AML-193 (cell line): ENCODE data around the gene MGLL.
"Not testable (repeated sequence)": the region's sequence is repeated elsewhere in the genome, so short reads cannot be mapped to it uniquely, and the experiment has no call there.

ENCODE experiments used
- DNase-seq, 2 experiments: peaks; one replicate each; lab custom pipeline; 2025; lab: John Stamatoyannopoulos, UW

The MGLL gene

DNA sequence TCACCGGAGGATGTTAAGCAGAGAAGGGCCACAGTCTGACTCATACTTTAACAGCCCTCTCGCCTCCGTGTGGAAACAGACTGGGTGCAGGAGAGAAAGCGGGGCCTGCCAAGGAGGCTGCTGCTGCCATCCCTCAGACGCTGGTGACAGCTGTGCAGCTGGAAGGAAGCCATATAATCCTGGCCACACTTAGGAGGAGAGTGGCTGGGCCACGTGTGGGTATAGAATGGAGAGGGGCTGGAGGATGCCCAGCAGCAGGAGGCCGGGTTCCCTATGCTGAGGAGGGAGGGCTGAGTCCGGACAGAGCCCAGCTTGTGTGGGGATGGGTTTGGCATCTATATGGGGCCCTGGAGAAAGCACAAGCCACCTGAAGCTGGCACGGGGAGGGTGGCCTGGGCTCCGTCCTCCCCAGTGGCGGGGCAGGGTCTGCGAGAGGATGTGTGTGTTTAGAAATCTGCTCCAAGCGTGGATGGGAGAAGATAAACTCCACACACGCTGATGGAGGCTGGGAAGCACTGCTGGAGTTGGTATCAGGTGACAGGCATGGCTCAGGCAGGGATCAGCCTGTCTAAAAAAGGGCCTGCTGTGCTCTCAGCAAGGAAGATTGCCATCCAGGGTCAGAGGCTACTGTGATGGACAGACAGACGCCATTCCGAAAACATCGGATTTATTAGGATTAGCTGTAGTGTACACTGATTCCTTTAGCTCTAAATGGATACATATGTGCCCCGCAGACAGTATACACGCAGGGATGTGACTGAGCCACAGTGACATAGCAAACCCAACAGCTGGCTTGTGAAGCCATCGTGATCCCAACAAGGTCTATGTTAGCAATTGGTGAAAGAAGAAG lies 133.7 kb downstream of the MGLL start:
- DNase-seq, result no peak

DNA sequence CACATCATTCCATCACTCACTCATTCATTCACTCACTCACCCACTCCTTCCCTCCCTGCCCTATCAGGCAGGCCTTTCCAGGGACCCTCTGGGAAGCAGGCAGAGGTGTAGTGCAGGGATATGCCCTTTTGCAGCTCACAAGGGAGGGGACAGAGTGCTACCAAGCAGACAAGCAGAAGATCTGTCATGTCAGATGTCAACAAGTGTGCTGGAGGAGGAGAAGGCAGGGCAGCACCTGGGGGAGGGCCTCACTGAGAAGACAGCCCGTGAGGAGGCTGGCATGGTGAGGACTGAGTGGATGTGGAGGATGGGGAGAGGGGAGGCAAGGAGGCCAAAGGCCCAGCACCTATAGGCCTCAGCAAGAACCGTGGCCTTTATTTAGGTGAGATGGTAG lies 134.3 kb downstream of the MGLL start:
- DNase-seq, result no peak

DNA sequence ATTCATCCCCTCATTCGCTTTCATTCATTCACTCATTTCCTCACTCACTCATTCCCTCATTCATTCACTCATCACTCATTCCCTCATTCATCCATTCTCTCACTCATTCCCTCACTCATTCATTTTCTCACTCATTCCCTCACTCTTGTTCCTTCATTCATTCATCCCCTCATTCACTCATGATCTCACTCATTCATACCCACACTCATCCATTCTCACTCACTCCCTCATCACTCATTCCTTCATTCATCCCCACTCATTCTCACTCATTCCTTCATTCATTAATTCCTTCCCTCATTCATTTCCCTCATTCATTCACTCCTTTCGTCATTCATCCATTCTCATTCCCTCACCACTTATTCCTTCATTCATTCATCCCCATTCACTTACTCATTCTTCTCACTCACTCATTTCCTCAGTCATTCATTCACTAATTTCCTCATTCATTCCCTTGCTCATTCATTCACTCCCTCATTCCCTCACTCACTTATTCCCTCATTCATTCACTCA lies 135.0 kb downstream of the MGLL start:
- no peak for DNase-seq

DNA sequence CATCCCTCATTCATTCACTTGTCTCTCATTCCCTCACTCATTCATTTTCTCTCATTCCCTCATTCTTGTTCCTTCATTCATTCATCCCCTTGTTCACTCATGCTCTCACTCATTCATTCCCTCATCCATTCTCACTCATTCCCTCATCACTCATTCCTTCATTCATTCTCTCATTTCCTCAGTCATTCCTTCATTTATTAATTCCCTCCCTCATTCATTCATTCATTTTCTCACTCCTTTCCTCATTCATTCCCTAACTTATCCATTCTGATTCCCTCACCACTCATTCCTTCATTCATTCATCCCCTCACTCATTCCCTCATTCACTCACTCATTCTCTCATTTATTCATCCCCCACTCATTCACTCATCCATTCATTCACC lies 135.8 kb downstream of the MGLL start:
- no peak for DNase-seq

DNA sequence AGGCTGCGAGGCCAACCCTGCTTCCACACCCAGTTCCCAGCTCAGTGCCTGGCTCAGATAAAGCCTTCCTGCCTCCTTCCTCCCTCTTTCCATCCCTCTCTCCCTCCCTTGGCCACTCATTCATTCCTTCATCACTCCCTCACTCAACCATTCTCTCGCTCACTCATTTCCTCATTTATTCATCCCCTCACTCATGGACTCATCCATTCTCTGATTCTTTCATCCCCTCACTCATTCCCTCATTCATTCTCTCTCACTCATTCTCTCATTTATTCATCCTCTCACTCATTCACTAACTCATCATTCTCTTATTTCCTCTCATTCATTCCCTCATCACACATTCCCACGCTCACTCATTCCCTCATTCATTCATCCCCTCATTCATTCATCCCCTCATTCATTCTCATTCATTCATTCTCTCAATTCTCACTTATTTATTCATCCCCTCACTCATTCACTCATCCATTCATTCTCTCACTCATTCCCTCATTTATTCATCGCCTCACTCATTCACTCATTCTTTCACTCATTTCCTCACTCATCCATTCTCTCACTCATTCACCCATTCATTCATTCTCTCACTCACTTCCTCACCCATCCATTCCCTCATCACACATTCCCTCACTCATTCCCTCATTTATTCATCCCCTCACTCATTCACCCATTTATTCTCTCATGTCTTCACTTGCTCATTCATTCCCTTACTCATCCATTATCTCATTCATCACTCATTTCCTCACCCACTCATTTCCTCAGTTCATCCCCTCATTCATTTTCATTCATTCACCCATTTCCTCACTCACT lies 136.4 kb downstream of the MGLL start:
- no peak for DNase-seq

DNA sequence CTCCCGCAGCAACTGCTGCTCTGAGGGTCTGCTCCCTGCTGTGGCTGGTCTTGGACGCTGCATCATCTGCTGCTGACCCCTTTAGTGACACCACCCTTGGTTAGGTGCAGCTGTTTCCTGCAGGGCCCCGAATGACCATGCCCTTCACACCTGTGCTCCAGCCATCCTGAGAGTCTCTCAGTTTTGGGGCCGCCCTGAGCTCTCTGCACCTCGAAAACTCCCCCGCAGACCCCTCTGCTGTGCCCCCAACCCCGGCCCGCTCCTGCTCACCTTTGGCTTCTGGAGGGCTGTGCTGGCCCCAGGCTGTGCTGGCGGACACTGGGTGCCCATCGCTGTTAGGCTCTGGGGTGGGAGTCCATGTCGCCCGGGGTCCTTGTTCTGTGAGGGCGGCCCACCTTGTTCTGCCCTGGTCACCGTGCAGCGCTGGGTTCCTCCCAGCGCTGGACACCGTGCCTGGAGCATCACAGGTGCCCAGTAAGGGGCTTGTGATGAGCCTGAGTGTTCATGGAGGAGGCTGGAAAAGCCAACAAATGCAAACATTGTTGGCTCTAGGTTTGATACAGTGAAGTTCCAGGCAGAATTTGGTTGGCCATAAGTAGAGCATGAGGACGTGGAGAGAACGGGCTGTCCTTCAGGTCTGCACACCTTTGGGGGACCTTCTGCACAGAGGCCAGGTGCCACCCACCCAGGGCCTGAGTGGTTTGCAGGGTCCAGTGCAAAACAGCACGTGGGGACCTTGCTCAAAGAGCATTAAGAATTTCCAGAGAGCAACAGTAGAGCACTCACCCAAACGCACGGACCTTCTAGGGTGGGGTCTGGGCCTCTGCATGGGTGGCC lies 137.2 kb downstream of the MGLL start:
- no peak for DNase-seq

DNA sequence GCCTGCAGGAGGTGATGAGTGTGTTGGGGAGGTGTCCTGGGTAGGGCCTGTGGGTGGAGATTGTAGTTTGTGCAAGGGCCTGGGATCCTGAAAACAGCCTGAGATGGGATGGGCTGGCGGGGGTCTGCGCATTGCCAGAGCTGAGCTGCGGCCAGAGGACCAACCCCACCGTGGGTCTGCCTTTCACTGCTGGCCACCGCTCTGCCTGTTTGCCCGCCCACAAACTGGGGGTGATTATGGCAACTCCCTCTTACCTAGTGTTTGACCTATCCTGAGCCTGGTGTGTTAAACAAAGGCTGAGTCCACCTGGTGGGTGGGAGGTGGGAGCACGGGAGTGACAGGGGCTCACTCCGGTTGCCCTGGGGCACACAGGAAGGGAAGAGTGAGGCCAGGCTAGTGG lies 139.8 kb downstream of the MGLL start:
- no peak for DNase-seq

DNA sequence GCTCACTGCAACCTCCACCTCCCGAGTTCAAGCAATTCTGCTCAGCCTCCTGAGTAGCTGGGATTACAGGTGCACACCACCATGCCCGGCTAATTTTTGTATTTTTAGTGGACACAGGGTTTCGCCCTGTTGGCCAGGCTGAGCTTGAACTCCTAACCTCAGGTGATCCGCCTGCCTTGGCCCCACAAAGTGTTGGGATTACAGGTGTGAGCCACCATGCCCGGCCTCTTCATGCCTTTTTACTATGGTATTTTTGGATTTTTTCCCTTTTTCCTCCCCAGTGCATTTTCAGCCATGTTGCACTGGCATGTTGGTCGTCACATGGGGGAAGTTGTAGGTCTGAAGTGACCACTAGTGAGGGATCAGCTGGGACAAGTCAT lies 140.2 kb downstream of the MGLL start:
- DNase-seq, result not testable (repeated sequence)

DNA sequence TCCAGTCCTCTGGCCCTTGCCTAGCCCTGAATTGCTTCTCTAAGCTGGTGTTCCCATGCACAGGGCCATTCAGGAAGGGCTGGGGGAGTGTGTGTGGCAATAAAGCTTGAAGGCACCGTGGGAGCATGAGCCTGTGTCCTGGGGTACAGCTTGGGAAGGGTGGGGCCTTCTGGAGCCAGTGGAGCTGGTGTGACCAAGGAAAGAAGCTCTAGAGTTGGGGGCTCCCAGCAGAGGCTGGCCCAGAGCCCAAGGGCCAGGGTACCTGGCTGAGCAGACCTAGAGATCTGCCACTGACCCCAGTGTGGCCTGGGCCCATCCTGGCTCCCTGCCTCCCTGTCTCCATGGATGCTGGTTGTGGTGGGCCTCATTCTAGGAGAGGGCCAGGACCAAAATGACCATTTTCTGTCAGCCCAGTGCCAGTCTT lies 141.5 kb downstream of the MGLL start:
- DNase-seq, result no peak

DNA sequence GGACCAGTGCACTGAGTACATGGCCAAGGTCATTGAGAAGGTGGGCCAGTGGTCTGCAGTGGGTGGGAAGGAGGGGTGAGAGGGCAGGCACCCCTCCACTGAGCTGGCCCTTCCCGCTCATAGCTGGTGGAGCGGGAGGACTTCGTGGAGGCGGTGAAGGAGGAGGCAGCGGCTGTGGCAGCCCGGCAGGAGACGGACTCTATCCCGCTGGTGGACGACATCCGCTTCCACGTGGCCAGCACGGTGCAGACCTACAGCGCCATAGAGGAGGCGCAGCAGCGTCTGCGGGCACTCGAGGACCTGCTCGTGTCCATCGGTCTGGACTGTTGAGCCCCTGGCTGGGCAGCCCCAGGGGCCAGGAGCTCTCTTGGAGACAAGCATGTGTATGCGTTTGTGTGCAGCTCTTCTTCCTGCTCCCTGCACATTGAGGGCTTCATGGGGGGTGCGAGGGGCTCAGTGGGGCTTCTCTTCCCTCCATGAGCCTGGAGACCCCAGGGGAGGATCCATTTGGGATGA lies 142.1 kb downstream of the MGLL start:
- DNase-seq, result no peak

DNA sequence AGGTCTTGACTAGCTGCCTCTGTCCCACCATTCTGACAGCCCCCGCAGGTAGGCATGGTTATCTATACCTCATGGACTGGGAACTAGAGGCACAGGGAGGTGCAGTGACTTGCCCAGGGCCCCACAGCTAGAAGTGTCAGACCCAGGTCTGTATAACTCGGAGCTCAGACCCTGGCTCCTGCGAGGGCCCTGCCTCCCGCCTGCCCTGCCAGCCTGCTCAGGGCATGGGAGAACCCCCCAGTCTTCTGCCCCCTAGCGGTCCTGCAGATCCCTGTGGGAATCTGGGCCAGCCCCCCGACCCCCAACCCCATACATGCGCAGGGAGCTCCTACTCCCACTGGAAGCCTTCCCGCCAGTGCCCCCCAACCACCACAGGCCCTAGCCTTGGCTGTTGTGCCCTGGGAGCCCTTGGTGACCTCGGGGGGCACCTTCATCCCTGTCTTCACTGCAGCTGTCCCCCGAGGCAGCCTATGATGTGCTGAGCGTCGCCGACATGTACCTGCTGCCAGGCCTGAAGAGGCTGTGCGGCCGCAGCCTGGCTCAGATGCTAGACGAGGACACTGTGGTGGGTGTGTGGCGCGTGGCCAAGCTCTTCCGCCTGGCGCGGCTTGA lies 142.7 kb downstream of the MGLL start:
- DNase-seq, result no peak

DNA sequence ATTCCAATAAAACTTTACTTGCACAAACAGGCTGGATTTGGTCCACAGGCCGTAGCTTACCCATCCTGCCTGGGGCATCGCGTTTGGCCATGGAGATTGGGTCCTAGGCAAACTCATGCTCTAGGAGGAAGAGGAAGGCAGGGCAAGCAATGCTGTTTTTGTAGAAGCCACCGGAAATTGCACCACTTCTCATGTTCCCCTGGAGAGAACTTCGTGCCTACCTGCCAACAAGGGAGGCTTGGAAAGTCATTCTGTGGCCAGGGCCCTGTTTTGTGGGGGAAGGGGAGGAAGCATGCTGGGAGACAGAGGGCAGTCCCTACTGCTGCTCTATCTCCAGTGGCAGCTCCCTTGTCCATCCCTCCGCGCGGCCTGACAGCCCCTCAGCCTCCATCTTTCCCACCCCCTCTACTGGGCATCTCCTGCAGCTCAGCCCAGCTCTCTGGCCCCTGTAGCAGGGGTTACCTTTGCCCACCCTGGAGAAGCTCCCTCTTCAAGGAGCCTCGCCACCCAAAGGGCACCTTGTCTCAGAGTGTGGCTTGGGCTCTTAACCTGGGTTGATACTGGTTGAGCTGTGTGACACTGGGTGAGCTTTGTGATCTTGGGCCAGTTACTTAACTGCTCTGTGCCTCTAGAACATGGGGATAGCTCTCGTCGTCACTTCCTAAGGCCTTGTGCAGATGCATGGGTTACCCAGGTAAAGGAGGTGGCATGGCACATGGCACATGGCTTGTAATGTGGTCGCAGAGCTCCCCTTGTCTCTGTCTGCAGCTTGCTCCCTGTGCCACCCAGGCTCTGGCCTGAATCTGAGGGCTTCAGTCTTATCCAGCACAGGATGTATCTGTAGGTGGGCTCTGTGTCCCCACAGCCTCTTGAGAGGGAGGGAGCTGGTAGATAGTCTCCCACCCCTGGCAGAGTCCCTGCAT lies 143.4 kb downstream of the MGLL start:
- peak; percentile 97 to 98 for DNase-seq

DNA sequence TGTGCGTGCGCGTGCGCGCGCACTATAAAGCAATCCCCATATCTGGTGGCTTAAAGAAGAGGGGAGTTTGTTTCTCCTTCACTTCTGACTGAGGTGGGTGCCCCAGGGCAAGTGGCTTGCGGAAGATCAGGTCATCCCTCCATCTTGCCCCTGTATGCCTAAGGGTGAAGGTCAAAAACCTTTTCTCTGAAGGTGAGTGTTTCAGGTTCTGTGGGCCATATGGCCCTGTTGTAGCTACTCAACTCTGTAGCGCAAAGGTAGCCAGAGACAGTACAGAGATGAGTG lies 144.1 kb downstream of the MGLL start:
- no peak for DNase-seq

DNA sequence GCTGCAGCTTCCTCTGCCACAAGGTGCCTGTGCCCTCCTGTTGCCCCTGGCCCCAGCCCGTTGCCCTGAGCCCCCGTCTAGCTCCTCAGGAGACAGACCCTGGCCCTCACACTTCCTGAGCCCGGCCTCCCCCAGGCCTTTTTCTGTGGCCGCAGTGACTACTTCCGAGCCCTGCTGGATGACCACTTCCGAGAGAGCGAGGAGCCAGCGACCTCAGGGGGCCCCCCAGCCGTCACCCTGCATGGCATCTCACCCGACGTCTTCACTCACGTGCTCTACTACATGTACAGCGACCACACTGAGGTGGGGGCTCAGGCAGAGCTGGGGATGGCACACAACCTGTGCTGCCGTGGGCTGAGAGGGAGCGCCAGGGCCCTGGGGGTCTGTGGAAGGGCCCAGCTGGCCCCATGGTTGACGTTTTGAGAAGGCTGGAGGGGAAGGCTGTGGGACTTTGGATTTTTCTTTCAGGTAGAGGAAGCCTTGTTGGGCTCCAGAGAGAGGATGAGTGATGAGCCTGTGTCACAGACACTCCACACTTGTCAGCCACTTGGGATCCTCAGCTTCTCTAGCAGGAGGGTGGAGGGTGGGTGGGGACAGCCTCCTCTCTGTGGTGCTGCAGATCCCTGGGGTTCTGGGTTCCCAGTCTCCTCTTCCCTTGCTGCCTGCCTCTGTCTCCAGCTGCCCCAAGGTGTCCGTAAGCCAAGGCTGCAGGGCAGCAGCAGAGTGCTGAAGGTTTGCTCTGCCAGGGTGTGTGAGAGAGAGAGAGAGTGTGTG lies 144.6 kb downstream of the MGLL start:
- no peak for DNase-seq

DNA sequence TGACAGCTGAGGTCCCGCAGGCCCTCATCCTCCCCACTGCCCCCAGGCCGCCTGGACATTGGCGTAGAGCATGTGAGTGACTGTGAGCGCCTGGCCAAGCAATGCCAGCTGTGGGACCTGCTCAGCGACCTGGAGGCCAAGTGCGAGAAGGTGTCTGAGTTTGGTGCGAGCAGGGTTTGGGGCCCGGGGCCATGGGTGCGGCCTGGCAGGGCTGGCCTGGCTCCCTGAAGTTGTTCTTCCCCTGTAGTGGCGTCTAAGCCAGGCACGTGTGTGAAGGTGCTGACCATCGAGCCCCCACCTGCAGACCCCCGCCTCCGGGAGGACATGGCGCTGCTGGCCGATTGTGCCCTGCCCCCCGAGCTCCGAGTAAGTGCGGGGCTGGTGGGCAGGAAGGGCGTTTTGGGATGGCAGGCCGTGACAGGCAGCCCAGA lies 145.4 kb downstream of the MGLL start:
- DNase-seq, result no peak

DNA sequence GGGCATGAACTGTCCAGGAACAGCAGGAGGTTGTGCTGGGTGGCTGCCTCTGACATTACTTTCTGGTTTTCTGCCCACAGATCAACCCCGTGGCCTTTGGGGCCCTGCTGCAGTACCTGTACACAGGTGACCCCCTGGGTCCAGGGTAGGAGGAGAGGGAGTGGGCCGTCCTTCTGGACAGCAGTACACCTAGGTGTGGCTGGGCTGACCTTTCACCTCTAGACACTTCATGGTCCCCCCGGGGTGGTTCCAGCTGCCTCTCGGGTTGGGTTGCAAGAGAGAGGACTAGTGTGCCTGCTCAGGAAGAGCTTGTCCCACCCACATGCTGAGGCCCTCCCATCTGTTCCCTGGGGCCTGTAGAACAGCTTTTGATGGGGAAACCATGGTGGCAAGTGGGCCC lies 145.9 kb downstream of the MGLL start:
- no peak for DNase-seq

DNA sequence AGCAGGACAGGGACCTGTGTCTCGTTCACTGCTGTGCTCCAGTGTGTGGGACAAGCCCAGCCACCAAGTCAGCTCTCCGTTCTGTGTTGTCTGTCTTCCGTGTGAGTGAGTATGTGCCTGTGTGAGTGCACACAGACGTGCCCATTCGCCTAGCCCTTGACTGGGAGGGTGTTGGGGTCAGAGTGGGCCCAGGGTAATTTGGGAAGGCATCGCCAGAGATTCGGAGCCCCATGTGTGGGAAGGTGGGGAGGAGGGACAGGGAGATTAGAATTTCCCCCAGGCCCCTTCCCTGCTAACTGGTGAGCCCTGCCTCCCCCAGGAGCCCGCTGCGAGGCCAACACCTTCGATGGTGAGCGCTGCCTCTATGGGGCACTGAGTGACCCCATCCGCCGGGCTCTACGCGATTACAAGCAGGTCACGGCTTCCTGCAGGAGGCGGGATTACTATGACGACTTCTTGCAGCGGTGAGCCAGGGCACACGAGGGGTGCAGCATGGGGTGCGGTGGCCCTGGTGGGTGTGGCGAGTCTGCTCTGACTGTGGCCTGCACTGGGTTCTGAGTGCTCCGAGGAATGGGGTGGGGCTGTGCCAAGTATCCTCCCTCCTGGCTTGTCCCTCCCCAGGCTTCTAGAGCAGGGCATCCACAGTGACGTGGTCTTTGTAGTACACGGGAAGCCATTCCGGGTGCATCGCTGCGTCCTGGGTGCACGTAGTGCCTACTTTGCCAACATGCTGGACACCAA lies 146.5 kb downstream of the MGLL start:
- no peak for DNase-seq

DNA sequence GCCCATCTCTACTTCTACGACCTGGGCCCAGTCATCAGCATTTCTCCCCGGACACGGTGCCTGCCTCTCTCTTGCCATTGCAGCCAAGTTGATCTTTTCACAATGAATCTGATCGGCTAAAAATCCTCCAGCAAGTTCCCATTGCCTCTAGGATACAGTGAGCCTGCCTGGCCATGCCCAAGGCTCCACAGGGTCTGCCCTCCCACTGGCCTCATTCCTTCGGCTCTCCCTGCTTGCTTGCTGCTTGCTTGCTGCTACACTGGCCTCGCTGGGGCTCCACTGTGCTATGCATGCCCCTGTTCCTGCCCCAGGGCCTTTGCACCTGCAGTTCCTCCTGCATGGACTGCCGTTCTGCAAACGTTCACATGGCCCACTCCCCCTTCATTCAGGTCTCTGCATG lies 147.5 kb downstream of the MGLL start:
- no peak for DNase-seq

DNA sequence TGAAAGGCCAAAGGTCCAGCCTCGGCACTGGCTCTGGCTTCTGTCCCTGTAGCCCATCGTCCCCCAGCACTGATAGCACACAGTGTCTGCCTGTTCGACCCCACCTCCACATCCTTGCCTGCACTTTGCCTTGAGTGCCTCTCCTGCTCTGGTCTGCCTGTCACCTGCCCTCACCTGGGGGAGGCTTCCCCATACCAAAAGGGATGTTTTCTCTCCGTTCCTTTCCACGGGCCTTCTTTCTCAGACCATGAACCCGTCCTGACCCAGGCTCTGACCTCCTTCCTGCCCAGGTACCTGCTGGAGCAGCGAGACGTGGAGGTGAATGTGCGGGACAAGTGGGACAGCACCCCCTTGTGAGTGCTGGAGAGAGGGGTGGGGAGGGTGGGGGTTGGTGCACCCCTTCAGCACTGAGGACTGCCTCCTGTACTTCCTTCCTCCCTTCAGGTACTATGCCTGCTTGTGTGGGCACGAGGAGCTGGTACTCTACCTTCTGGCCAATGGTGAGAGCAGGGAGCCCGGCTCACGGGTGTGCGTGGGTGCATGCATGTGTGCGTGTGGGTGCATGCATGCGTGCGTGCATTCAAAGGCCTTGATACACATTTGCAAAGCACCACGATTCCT lies 148.1 kb downstream of the MGLL start:
- DNase-seq, result no peak
